HEK293T (cell line): ENCODE measurements around the gene FLNB.

ENCODE experiments used
- CTCF ChIA-PET: fragments of 350-600 bp; formaldehyde crosslinking; extraction: SDS; loops from one replicate; lab custom pipeline; 2021; ENCODE audit warnings: antibody characterized with exemption, inconsistent platforms; lab: Yijun Ruan, JAX
- POLR2A ChIA-PET: fragments of 350-600 bp; formaldehyde crosslinking; extraction: SDS; loops from one replicate; lab custom pipeline; 2020; ENCODE audit warnings: antibody characterized with exemption, inconsistent platforms; lab: Yijun Ruan, JAX
- DNase-seq: peaks from one replicate; pipeline ENCODE4 v3.0.0; 2012; ENCODE audit warnings: mixed read lengths; ENCODE audit errors: extremely low spot score
- ARNT ChIP-seq: fragments of 450-650 bp; IDR thresholded peaks from 2 replicates; pipeline ENCODE4 v1.6.1; 2017; ENCODE audit warnings: mild to moderate bottlenecking
- BHLHE40 ChIP-seq: fragments of 450-650 bp; IDR thresholded peaks from 2 replicates; pipeline ENCODE4 v1.6.1; 2016; ENCODE audit warnings: mild to moderate bottlenecking, moderate library complexity, borderline replicate concordance
- CTBP1 ChIP-seq: fragments of 450-650 bp; IDR thresholded peaks from 2 replicates; pipeline ENCODE4 v1.6.1; 2016; ENCODE audit warnings: borderline replicate concordance
- ELF4 ChIP-seq: fragments of 450-650 bp; IDR thresholded peaks from 2 replicates; pipeline ENCODE4 v1.6.1; 2017; ENCODE audit warnings: antibody characterized with exemption
- FOXA1 ChIP-seq: fragments of 450-650 bp; IDR thresholded peaks from 2 replicates; pipeline ENCODE4 v1.6.1; 2016; ENCODE audit warnings: mild to moderate bottlenecking
- FOXK2 ChIP-seq: fragments of 450-650 bp; IDR thresholded peaks from 2 replicates; pipeline ENCODE4 v1.6.1; 2016; ENCODE audit warnings: mild to moderate bottlenecking
- FOXM1 ChIP-seq: fragments of 450-650 bp; IDR thresholded peaks from 2 replicates; pipeline ENCODE4 v1.6.1; 2017; ENCODE audit warnings: mild to moderate bottlenecking, borderline replicate concordance
- HDGF ChIP-seq: fragments of 450-650 bp; IDR thresholded peaks from 2 replicates; pipeline ENCODE4 v1.6.1; 2017; ENCODE audit warnings: antibody characterized with exemption, borderline replicate concordance
- L3MBTL2 ChIP-seq: fragments of 450-650 bp; conservative IDR thresholded peaks from 2 replicates; pipeline ENCODE4 v1.6.1; 2016; ENCODE audit warnings: mild to moderate bottlenecking
- LEF1 ChIP-seq: fragments of 450-650 bp; IDR thresholded peaks from 2 replicates; pipeline ENCODE4 v1.6.1; 2017; ENCODE audit warnings: mild to moderate bottlenecking, borderline replicate concordance
- NFRKB ChIP-seq: fragments of 450-650 bp; IDR thresholded peaks from 2 replicates; pipeline ENCODE4 v1.6.1; 2016; ENCODE audit warnings: mild to moderate bottlenecking, moderate library complexity
- SP1 ChIP-seq: fragments of 450-650 bp; IDR thresholded peaks from 2 replicates; pipeline ENCODE4 v1.6.1; 2017
- SUZ12 ChIP-seq: fragments of 450-650 bp; IDR thresholded peaks from 2 replicates; pipeline ENCODE4 v1.6.1; 2016; ENCODE audit warnings: mild to moderate bottlenecking
- TARDBP ChIP-seq: fragments of 450-650 bp; IDR thresholded peaks from 2 replicates; pipeline ENCODE4 v1.6.1; 2016
- ZNF384 ChIP-seq: fragments of 450-650 bp; IDR thresholded peaks from 2 replicates; pipeline ENCODE4 v1.6.1; 2016

The FLNB gene

DNA sequence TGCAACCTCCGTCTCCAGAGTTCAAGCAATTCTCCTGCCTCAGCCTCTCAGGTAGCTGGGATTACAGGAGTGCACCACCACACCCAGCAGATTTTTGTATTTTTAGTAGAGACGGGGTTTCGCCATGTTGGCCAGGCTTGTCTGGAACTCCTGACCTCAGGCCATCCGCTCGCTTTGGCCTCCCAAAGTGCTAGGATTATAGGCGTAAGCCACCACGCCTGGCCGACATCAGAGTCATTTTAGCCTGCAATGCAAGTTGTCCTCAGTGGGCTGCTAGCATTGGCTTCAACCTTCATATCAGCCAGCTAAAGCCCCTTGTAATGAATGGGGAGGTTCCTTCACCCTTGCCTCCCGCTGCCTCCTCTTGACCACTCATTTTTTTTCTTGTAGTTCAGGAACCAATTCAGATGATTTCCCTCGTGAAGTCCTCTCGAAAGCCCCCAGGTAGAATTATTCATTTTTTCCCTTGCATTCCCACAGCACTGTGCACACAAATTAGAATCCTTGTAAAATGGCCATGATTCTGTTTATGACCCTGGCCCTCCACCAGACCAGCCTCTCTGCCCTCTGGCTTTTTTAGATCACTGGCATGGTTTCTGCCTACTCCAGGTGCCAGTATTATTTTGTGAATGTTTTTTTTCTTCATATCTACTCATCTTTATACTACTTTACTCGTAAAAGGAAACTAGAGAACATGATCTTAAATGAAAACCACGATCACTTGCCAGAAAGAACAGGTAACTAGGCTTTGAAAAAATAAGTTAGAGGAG, 29.1 kb downstream of the FLNB start:
- POLR2A ChIA-PET: no interaction called here
- TF ChIP-seq TARDBP (no peak), BHLHE40 (no peak), ARNT (no peak), LEF1 (no peak), SUZ12 (no peak), ELF4 (no peak), FOXM1 (no peak), HDGF (no peak)
- CTCF ChIA-PET: no interaction called here
- no peak for DNase-seq

DNA sequence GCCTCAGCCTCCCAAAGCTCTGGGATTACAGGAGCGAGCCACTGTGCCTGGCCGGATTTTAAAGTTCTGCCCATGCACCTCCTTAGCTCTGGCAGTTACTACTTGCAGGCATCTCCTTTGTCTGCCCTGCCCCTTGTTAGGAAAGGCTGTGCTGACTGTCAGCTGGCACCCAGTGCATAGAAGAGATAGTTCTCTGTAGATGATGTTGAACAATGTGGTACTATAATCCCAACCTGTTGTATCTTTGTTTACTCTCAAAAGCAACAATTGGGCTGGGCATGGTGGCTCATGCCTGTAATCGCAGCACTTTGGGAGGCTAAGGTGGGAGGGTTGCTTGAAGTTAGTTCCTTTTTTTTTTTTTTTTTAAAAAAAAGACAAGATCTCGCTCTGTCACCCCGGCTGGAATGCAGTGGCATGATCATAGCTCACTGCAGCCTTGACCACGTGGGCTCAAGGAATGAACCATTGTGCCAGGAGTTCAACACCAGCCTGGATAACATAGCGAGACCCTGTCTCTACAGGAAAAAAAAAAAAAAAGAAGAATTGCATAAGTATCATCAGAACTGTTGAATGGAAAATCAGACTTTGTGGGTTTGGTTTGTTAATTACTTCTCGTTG, 30.6 kb downstream of the FLNB start:
- ChIA-PET POLR2A (no interaction called here), CTCF (no interaction called here)

DNA sequence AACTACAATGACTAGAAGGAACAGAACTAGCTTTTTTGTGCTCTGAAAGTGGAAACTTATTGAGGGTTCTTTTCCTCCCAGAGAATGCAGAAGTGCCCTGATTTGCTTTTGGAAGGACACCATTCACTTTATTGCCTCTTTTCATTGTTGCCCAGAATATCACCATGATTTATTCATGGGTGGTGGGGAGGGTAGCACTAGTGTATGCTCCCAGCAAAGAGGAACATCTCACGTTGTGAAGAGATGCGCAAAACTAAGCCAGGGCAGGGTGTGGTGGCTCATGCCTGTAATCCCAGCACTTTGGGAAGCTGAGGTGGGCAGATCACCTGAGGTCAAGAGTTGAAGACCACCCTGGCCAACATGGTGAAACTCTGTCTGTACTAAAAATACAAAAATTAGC, 31.4 kb downstream of the FLNB start:
- ChIA-PET POLR2A (interaction anchor here (0.9 kb wide), 1 partner anchor 9 kb away, joined by 4 read pairs; no protein-coding TSS in a partner anchor), CTCF (no interaction called here)
- DNase-seq: no peak
- no peak for TF ChIP-seq LEF1
- no peak for TF ChIP-seq ARNT
- TF ChIP-seq CTBP1: no peak
- no peak for TF ChIP-seq SP1
- TF ChIP-seq FOXM1: no peak
- TF ChIP-seq HDGF: no peak
- no peak for TF ChIP-seq FOXK2
- no peak for TF ChIP-seq SUZ12
- no peak for TF ChIP-seq TARDBP

More for the DNA sequence above, 30.6 kb downstream of the FLNB start:
- no peak for DNase-seq
- TF ChIP-seq ZNF384 (peak; percentile 32; the same call in 1 of the 2 replicates), L3MBTL2 (no peak)

DNA sequence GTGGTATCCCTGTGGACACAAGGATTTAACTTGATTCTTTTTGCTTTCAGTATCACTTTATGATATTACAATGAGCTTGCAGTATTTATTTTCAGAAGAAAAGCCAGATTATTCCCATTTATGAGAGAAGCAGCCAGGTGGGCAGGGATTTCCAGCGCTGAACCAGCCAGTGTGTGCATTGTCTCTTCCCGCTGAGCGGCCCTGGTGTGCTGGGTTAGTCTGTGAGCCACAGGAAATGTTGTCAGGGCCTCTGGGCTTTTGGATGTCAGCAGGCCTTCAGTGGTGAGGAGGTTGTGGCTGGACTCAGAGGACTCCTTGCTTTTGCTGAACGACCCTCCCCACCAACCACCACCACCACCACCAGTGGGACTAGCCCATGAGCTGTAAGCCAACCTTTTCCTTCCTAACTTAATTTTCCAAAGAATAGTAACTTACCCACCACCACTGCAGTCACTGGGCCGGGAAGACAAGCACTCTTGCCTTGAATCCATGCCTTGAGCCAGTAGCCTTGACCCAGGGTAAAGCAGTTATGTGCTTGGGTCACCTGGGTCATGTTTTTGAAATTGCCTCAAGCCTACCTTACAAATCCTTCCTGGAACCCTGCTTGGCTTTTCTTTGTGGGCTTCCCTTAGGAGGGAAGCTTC, 33.1 kb downstream of the FLNB start:
- no peak for DNase-seq
- TF ChIP-seq FOXM1 (no peak), ARNT (no peak), NFRKB (no peak), SP1 (no peak), CTBP1 (no peak)
- ChIA-PET CTCF (interaction anchor here (1.8 kb wide), 1 partner anchor 34 kb away, joined by 3 read pairs; no protein-coding TSS in a partner anchor), POLR2A (interaction anchor here (0.9 kb wide), 1 partner anchor 11 kb away, joined by 3 read pairs; no protein-coding TSS in a partner anchor)

DNA sequence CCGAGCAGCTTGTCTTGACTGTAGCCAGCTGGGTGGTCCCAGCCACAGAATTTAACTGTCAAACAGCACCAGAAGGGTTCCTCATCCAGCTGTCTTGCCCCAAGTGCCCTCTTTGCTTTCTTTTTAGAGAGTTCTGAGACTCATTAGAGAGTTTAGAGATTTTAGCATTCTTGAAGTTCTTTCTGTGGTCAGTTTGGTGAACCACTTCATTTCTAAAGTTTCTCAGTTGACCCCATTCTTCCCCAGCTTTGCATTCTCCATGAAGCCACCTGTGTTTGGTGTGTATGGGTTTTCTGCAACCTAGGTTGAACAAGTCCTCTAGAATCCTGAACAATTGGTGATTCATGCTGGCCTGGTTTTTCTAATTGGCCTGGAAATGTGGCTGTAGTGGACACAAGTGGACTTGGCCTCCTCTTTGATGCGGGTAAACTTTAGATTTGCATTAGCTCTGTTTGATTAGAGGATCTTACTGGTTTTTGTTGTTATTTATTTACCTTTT, 33.7 kb downstream of the FLNB start:
- POLR2A ChIA-PET: interaction anchor here (0.9 kb wide), 1 partner anchor 12 kb away, joined by 3 read pairs; no protein-coding TSS in a partner anchor
- TF ChIP-seq ARNT: no peak
- TF ChIP-seq SUZ12: no peak
- no peak for TF ChIP-seq FOXA1
- no peak for DNase-seq

DNA sequence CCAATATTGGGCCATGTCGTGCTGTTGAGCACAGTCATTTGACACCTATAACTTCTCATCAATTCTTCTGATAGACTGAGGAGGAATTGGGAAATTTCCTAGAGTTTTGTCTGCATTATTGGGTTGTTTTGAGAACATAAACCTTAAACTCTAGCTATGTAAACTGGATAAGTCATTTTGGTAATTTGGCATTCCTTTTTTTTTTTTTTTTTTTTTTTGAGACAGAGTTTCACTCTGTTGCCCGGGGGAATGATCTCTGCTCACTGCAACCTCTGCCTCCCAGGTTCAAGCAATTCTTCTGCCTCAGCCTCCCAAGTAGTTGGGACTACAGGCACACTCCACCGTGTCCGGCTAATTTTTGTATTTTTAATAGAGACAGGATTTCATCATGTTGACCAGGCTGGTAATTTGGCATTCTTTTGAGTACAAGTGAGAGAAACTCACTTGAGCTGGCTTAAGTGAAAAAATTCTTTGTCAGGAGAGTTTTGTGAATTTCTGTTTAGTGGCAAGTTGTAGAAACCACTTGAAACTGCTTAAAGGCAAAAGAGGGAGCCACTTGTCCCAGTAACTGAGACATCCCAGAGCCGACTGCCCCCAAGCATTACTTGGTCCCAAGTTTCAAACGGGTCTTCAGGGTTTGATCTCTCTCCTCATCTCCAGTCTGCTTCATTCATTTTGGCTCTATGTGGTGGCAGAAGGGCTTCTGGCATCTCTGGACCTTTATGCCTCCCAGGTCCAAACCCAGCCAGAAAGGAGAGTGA, 34.9 kb downstream of the FLNB start:
- CTCF ChIA-PET: no interaction called here
- POLR2A ChIA-PET: interaction anchor here (1.3 kb wide), 1 partner anchor 11 kb away, joined by 3 read pairs; no protein-coding TSS in a partner anchor
- no peak for TF ChIP-seq FOXA1
- peak; percentile 73 for TF ChIP-seq ZNF384
- no peak for DNase-seq

More for the DNA sequence above, 33.7 kb downstream of the FLNB start:
- CTCF ChIA-PET: interaction anchor here (1.8 kb wide), 1 partner anchor 34 kb away, joined by 3 read pairs; no protein-coding TSS in a partner anchor

DNA sequence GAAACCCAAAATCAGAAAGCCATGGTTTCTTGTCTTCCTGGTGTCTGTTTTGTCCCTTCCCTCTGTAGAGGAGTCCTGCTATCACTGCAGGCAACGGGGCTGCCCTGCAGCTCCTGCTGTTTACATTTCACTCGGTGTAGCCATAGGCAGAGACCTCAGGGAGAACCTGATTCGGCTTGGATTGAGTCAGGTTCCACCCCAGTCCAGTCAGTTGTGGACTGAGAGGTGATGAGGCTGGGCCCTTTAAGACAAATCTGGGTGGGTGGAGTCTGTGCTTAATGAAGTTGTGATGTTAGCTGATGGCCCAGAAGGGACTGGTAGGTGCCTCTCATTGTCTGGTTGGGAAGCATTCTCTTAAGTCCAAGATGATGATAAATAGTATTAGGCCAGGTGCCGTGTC, 35.7 kb downstream of the FLNB start:
- CTCF ChIA-PET: no interaction called here
- POLR2A ChIA-PET: interaction anchor here (1.3 kb wide), 1 partner anchor 10 kb away, joined by 3 read pairs; no protein-coding TSS in a partner anchor
- TF ChIP-seq FOXA1 (no peak), SUZ12 (no peak)
- no peak for DNase-seq
